DND-41 (cell line): Measurements from ENCODE around the gene RILP.

Experiments used
- ATAC-seq: fragments of 200-7000 bp; cut with Tn5 transposase; 3 replicates; pipeline ENCODE4 v1.9.1; 2021; ENCODE audit warnings: low read depth; ENCODE audit not compliant: insufficient read depth
- DNase-seq: peaks from one replicate; pipeline ENCODE4 v3.0.0-alpha.2; 2020
- H2AFZ ChIP-seq: 2 replicates; pipeline ENCODE4 v1.6.0; 2012; ENCODE audit warnings: low read depth, low read length
- H3K27ac ChIP-seq: 2 replicates; pipeline ENCODE4 v1.5.1; 2012; ENCODE audit warnings: low read length, inconsistent platforms
- H3K27me3 ChIP-seq: fragments of 200-600 bp; sonication (generic); 2 replicates; pipeline ENCODE4 v1.6.0; 2012; ENCODE audit warnings: low read length, mild to moderate bottlenecking, inconsistent platforms; ENCODE audit not compliant: insufficient read depth, poor library complexity
- H3K36me3 ChIP-seq: 2 replicates; pipeline ENCODE4 v1.5.1; 2012; ENCODE audit warnings: low read length, inconsistent platforms; ENCODE audit not compliant: insufficient read depth
- H3K4me1 ChIP-seq: 2 replicates; pipeline ENCODE4 v1.5.1; 2012; ENCODE audit warnings: mild to moderate bottlenecking, low read length; ENCODE audit not compliant: insufficient read depth
- H3K4me2 ChIP-seq: 2 replicates; pipeline ENCODE4 v1.6.0; 2012; ENCODE audit warnings: mild to moderate bottlenecking, moderate library complexity, low read length, inconsistent platforms; ENCODE audit not compliant: insufficient read depth
- H3K4me3 ChIP-seq, 2 experiments: fragments of 200-600 bp in 1 of 2; shearing (Covaris generic) in 1 of 2; 2 replicates each; pipeline ENCODE4 v1.5.1; 2012 to 2016; ENCODE audit warnings: inconsistent platforms in 2 of 2, low read length in 2 of 2, mild to moderate bottlenecking in 2 of 2, low read depth in 1 of 2, moderate library complexity in 1 of 2
- H3K79me2 ChIP-seq: 2 replicates; pipeline ENCODE4 v1.6.0; 2012; ENCODE audit warnings: low read length, inconsistent platforms; ENCODE audit not compliant: insufficient read depth
- H3K9ac ChIP-seq: 2 replicates; pipeline ENCODE4 v1.6.0; 2012; ENCODE audit warnings: low read depth, mild to moderate bottlenecking, inconsistent platforms, low read length, moderate library complexity
- H3K9me3 ChIP-seq: 2 replicates; pipeline ENCODE4 v1.5.1; 2012; ENCODE audit warnings: low read length, moderate library complexity, mild to moderate bottlenecking, inconsistent platforms; ENCODE audit not compliant: insufficient read depth, severe bottlenecking
- H4K20me1 ChIP-seq: 2 replicates; pipeline ENCODE4 v1.6.0; 2012; ENCODE audit warnings: low read length; ENCODE audit not compliant: insufficient read depth
- EZH2 ChIP-seq: IDR thresholded peaks from 3 replicates; pipeline ENCODE4 v1.6.1; 2012; ENCODE audit warnings: borderline replicate concordance, low read depth, mild to moderate bottlenecking, moderate library complexity, low read length, inconsistent platforms; ENCODE audit not compliant: severe bottlenecking
- TF ChIP-seq, protein P1 (sequence below): IDR thresholded peaks from 2 replicates; pipeline ENCODE4 v1.5.1; 2012; ENCODE audit warnings: borderline replicate concordance, low read length, moderate library complexity, mild to moderate bottlenecking; ENCODE audit not compliant: poor library complexity, severe bottlenecking; ENCODE audit errors: extremely low read depth

The RILP gene

DNA sequence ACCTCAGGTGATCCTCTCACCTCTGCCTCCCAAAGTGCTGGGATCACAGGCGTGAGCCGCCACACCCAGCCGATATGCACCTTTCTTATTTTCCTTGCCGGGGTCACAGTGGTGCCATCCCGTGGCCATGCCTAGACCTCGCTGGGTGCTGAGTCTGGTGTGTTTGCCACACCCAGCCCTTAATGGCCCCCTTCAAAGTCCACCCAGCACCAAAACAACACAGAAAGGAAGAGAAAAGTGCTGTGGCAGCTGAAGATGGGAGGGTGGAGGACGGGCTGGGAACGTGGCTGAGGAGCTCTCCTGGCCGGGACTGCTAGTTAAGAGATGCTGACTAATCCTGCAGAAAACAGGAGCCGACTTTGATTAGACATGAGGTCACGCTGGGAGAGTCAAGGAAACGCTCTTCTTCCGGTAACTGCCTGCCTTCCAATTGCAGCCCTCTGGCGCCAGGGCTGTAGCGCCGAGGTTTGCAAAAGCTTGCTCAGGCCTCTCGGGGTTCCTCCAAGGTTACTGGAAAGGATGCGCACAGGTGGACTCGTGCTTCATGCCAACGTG, 32.0 kb downstream of the RILP start:
- H4K20me1 ChIP-seq, result no peaks in the 10 kb centered on the region
- peaks cover 70% of the 10 kb centered on the region for H3K36me3 ChIP-seq
- no peaks in the 10 kb centered on the region for H3K9me3 ChIP-seq
- H3K27me3 ChIP-seq, result no peaks in the 10 kb centered on the region
- no peak overlapping the region for H3K4me2 ChIP-seq
- no peak overlapping the region for H2AFZ ChIP-seq
- H3K4me1 ChIP-seq, result no peaks in the 10 kb centered on the region
- H3K9ac ChIP-seq, result no peak overlapping the region
- no peak for TF ChIP-seq EZH2
- TF ChIP-seq, protein P1, sequence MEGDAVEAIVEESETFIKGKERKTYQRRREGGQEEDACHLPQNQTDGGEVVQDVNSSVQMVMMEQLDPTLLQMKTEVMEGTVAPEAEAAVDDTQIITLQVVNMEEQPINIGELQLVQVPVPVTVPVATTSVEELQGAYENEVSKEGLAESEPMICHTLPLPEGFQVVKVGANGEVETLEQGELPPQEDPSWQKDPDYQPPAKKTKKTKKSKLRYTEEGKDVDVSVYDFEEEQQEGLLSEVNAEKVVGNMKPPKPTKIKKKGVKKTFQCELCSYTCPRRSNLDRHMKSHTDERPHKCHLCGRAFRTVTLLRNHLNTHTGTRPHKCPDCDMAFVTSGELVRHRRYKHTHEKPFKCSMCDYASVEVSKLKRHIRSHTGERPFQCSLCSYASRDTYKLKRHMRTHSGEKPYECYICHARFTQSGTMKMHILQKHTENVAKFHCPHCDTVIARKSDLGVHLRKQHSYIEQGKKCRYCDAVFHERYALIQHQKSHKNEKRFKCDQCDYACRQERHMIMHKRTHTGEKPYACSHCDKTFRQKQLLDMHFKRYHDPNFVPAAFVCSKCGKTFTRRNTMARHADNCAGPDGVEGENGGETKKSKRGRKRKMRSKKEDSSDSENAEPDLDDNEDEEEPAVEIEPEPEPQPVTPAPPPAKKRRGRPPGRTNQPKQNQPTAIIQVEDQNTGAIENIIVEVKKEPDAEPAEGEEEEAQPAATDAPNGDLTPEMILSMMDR, result no peak
- ATAC-seq (no peak), DNase-seq (no peak)
- peaks cover 23% of the 10 kb centered on the region for H3K79me2 ChIP-seq
- peak overlapping the region; percentile 36 for H3K27ac ChIP-seq
- H3K4me3 ChIP-seq, result no peak overlapping the region

DNA sequence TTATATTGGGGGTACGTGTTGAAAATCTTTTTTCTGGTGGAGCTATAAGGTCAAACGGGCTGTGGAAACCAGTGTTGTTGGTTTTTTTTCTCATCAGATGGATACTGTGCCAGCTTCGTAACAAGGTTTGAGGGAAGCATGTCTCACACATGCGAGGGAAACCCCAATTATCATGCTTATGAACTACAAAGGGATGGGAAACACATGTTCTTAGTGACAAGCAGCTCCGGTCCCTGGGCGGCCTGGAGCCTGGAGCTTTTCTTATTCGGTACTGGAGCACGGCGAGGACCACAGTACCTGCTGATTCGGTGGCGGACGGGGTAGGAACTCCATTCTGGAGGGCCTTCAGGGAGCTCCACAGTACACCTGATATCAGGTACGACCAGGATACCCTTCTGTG, 33.6 kb downstream of the RILP start:
- H3K4me2 ChIP-seq, result no peak overlapping the region
- H3K4me1 ChIP-seq, result no peaks in the 10 kb centered on the region
- no peaks in the 10 kb centered on the region for H3K9me3 ChIP-seq
- H3K36me3 ChIP-seq, result peaks cover 77% of the 10 kb centered on the region
- no peak for DNase-seq
- no peak for ATAC-seq
- H3K27ac ChIP-seq, result no peak overlapping the region
- no peaks in the 10 kb centered on the region for H3K27me3 ChIP-seq
- peaks cover 17% of the 10 kb centered on the region for H3K79me2 ChIP-seq
- no peak overlapping the region for H3K4me3 ChIP-seq
- no peak overlapping the region for H3K9ac ChIP-seq
- no peaks in the 10 kb centered on the region for H4K20me1 ChIP-seq
- TF ChIP-seq, protein P1, result no peak
- TF ChIP-seq EZH2, result no peak
- H2AFZ ChIP-seq, result no peak overlapping the region

DNA sequence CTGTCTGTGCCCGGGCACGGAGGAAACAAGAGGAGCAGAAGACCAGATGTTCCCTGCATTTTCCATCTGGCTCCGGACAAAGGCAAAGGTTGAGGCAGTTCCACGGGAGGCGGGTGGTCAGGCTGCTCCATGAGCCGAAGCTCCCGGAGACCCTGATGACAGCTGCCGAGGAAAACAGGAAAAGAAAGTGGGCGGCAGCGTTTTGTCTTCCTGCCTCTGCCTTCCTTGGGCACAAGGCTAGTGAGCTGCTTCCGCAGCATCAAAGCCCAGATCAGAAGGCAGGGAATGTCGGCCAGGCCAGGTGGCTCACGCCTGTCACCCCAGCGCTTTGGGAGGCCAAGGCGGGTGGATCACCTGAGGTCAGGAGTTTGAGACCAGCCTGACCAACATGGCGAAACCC, 37.3 kb downstream of the RILP start:
- Histone ChIP-seq H3K79me2 (no peaks in the 10 kb centered on the region), H3K27ac (no peak overlapping the region), H3K27me3 (no peaks in the 10 kb centered on the region), H3K4me3 (no peak overlapping the region), H3K9ac (no peak overlapping the region), H3K4me2 (no peak overlapping the region), H3K9me3 (no peaks in the 10 kb centered on the region), H4K20me1 (no peaks in the 10 kb centered on the region), H2AFZ (no peak overlapping the region), H3K36me3 (peaks cover 60% of the 10 kb centered on the region), H3K4me1 (no peaks in the 10 kb centered on the region)
- TF ChIP-seq, protein P1, result no peak
- TF ChIP-seq EZH2, result no peak
- ATAC-seq (no peak), DNase-seq (no peak)

DNA sequence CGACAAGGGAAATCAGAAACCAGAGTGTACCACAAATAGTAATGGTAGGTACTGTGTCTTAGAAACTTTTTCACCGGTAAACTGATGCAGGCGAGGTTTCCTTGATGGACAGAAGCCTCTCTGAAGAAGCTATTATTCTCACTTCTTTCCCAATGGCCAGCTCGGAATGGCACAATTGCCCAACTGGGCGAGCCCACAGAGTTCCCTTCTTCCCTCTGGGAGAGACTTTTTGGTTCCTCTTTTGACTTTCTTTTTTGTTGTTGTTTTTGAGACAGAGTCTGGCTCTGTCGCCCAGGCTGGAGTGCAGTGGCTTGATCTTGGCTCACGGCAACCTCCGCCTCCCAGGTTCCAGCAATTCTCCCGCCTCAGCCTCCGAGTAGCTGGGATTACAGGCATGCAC, 38.0 kb downstream of the RILP start:
- Histone ChIP-seq H3K27me3 (no peaks in the 10 kb centered on the region), H3K9ac (no peak overlapping the region), H3K9me3 (no peaks in the 10 kb centered on the region), H4K20me1 (no peaks in the 10 kb centered on the region), H3K27ac (no peak overlapping the region), H3K79me2 (no peaks in the 10 kb centered on the region), H3K4me3 (no peak overlapping the region), H3K36me3 (peaks cover 57% of the 10 kb centered on the region), H3K4me1 (no peaks in the 10 kb centered on the region), H2AFZ (no peak overlapping the region), H3K4me2 (no peak overlapping the region)
- no peak for ATAC-seq
- no peak for TF ChIP-seq EZH2
- TF ChIP-seq, protein P1, result no peak
- no peak for DNase-seq
